Keratinocyte (primary cell): ENCODE data around the gene ZNF93. TPM values are rescaled to one million over a fixed set of nuclear protein-coding genes. Genes with fewer than 3 reads are reported as not detected.

Source experiments
- DNase-seq: peaks from one replicate; pipeline ENCODE4 v3.0.0-alpha.2; 2011; ENCODE audit warnings: low read depth, missing footprints, low spot score
- FAIRE-seq: peaks from 2 replicates; lab custom pipeline; 2011; peaks lifted over from hg19 to GRCh38; lab: Jason Lieb, UNC
- H2AFZ ChIP-seq: 2 replicates; pipeline ENCODE4 v1.6.0; 2012; ENCODE audit warnings: low read length, control low read depth, inconsistent platforms; ENCODE audit not compliant: control insufficient read depth
- H3K27ac ChIP-seq: 2 replicates; pipeline ENCODE4 v1.5.1; 2011; ENCODE audit warnings: low read length; ENCODE audit not compliant: control insufficient read depth, insufficient read depth
- H3K27me3 ChIP-seq: 3 replicates; pipeline ENCODE4 v1.6.0; 2011; ENCODE audit warnings: low read length; ENCODE audit not compliant: control insufficient read depth, insufficient read depth; ENCODE audit errors: extremely low read depth
- H3K36me3 ChIP-seq, 2 experiments: 2 replicates in 1 of 2; 3 replicates in 1 of 2; pipeline ENCODE4 v1.5.1; 2011; ENCODE audit warnings: low read length in 2 of 2, mild to moderate bottlenecking in 1 of 2; ENCODE audit not compliant: control insufficient read depth in 2 of 2, insufficient read depth in 2 of 2; ENCODE audit errors: extremely low read depth in 1 of 2
- H3K4me1 ChIP-seq: 3 replicates; pipeline ENCODE4 v1.5.1; 2011; ENCODE audit warnings: low read length; ENCODE audit not compliant: control insufficient read depth, insufficient read depth; ENCODE audit errors: extremely low read depth
- H3K4me2 ChIP-seq: 3 replicates; pipeline ENCODE4 v1.6.0; 2011; ENCODE audit warnings: low read depth, low read length; ENCODE audit not compliant: control insufficient read depth, insufficient read depth; ENCODE audit errors: extremely low read depth
- H3K4me3 ChIP-seq, 3 experiments: fragments of 200-600 bp in 1 of 3; sonication (generic) in 1 of 3; 2 replicates in 2 of 3; 3 replicates in 1 of 3; pipeline ENCODE4 v1.5.1; 2011 to 2016; ENCODE audit warnings: low read length in 3 of 3, mild to moderate bottlenecking in 3 of 3, control low read depth in 2 of 3, inconsistent platforms in 1 of 3, low read depth in 1 of 3, mixed read lengths in 1 of 3, mixed run types in 1 of 3, moderate library complexity in 1 of 3; ENCODE audit not compliant: control insufficient read depth in 2 of 3, insufficient read depth in 2 of 3; ENCODE audit errors: extremely low read depth in 1 of 3
- H3K79me2 ChIP-seq: 2 replicates; pipeline ENCODE4 v1.6.0; 2012; ENCODE audit warnings: low read length; ENCODE audit not compliant: control insufficient read depth, insufficient read depth
- H3K9ac ChIP-seq: 3 replicates; pipeline ENCODE4 v1.6.0; 2011; ENCODE audit warnings: low read length; ENCODE audit not compliant: control insufficient read depth, insufficient read depth; ENCODE audit errors: extremely low read depth
- H3K9me1 ChIP-seq: 3 replicates; pipeline ENCODE4 v1.6.0; 2011; ENCODE audit warnings: low read length; ENCODE audit not compliant: control insufficient read depth, insufficient read depth; ENCODE audit errors: extremely low read depth
- H3K9me3 ChIP-seq: 2 replicates; pipeline ENCODE4 v1.5.1; 2012; ENCODE audit warnings: low read depth, low read length; ENCODE audit not compliant: control insufficient read depth
- H4K20me1 ChIP-seq: 3 replicates; pipeline ENCODE4 v1.6.0; 2011; ENCODE audit warnings: low read length; ENCODE audit not compliant: control insufficient read depth, insufficient read depth; ENCODE audit errors: extremely low read depth
- EZH2 ChIP-seq: IDR thresholded peaks from one replicate; pipeline ENCODE4 v1.6.1; 2012; ENCODE audit warnings: inconsistent platforms, mild to moderate bottlenecking, low read length, moderate library complexity
- dilution Hi-C: fragments of 300-500 bp; cut with MboI; formaldehyde crosslinking; loops from one replicate; pipeline ENCODE4 v1.7.0; 2020; ENCODE audit warnings: low sequenced_read_pairs; ENCODE audit not compliant: extremely low pct_ligation_motif_present
- polyA plus RNA-seq, 5 experiments: library from polyadenylated mRNA; depleted of rRNA in 3 of 5; stranded (reverse) in 3 of 5; stranded (forward) in 1 of 5; unstranded in 1 of 5; fragments of >200 nt; gene quantifications; 1 replicate in 1 of 5; 2 replicates in 3 of 5; 3 replicates in 1 of 5; pipeline versions ENCODE4 v1.2.1 to v1.2.3, GENCODE V29; 2011 to 2012; ENCODE audit warnings: missing spikeins in 2 of 5, low read depth in 1 of 5, low replicate concordance in 1 of 5
- TF ChIP-seq, protein P1 (sequence below), 3 experiments: IDR thresholded peaks in 1 of 3; conservative IDR thresholded peaks in 1 of 3; optimal IDR thresholded peaks in 1 of 3; 2 replicates in 2 of 3; 3 replicates in 1 of 3; pipeline versions ENCODE3 to v1.5.1; 2011; ENCODE audit warnings: low read length in 3 of 3, mild to moderate bottlenecking in 3 of 3, moderate library complexity in 2 of 3, control low read depth in 1 of 3, inconsistent platforms in 1 of 3; ENCODE audit not compliant: insufficient read depth in 2 of 3; ENCODE audit errors: extremely low read depth in 1 of 3

Gene ZNF93
- polyA plus RNA-seq, 1 donor (not counting 4 experiments of a cell fraction or from before 2014, with no cell fraction given): 4.8 TPM

DNA sequence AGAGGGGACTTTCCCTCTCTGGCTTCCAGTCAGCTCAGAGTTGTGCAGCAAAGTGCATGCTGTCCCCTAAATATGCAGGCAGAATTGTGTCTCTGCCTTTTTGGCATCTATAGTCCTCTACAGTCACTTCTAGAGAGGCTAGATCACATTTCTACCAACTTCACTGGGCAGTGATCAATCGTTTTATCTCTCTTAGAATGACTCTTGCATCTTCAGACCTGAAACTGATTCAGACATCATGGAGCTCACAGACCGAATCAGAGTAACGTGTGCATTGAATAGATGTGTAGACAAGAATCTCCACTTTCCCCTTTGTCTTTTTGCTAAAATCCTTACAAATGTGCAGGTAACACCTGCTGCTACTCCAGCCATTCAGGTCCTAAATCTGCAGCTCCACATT is 28.8 kb upstream of the ZNF93 start:
- no peaks in the 10 kb centered on the region for H3K4me1 ChIP-seq
- no peak overlapping the region for H3K9ac ChIP-seq
- dilution Hi-C loops: no loop called here
- H3K27me3 ChIP-seq: no peaks in the 10 kb centered on the region
- no peaks in the 10 kb centered on the region for H3K9me1 ChIP-seq
- no peak overlapping the region for H3K4me2 ChIP-seq
- FAIRE-seq (no peak), DNase-seq (no peak)
- H4K20me1 ChIP-seq: no peaks in the 10 kb centered on the region
- peaks cover 5% of the 10 kb centered on the region for H3K9me3 ChIP-seq
- H2AFZ ChIP-seq: no peak overlapping the region
- H3K36me3 ChIP-seq: peaks cover 0 to 1% of the 10 kb centered on the region in 2 experiments
- TF ChIP-seq, protein P1, sequence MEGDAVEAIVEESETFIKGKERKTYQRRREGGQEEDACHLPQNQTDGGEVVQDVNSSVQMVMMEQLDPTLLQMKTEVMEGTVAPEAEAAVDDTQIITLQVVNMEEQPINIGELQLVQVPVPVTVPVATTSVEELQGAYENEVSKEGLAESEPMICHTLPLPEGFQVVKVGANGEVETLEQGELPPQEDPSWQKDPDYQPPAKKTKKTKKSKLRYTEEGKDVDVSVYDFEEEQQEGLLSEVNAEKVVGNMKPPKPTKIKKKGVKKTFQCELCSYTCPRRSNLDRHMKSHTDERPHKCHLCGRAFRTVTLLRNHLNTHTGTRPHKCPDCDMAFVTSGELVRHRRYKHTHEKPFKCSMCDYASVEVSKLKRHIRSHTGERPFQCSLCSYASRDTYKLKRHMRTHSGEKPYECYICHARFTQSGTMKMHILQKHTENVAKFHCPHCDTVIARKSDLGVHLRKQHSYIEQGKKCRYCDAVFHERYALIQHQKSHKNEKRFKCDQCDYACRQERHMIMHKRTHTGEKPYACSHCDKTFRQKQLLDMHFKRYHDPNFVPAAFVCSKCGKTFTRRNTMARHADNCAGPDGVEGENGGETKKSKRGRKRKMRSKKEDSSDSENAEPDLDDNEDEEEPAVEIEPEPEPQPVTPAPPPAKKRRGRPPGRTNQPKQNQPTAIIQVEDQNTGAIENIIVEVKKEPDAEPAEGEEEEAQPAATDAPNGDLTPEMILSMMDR (optimal IDR thresholded peaks at IDR 0.05 in 1 of 3, IDR thresholded peaks at IDR 0.05 in 1 of 3, conservative IDR thresholded peaks at IDR 0.05 in 1 of 3; ENCODE audit: extremely low read depth in 1 of 3, insufficient read depth in 2 of 3, low read length in 3 of 3): no peak
- TF ChIP-seq EZH2: no peak
- no peak overlapping the region for H3K4me3 ChIP-seq
- H3K27ac ChIP-seq: no peak overlapping the region
- peaks cover 17% of the 10 kb centered on the region for H3K79me2 ChIP-seq

DNA sequence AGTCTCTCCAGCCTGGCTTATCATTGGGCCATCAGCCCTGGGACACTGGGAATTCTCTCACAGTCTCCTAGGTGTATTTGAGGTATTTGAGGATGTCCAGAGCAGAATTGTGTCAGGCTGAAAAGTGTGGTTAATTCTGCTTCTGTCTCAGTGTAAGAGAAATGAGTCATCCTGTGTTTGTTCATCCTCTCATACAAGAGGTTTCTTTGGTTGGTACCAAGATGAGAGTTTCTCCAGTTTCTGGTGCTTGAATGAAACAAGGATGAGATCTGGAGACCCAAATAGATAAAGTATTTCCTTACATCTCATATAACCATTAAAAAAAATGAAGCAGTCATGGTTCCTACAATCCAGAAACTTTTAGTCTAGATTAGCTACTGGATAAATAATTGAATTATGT is 27.4 kb upstream of the ZNF93 start:
- H3K9me3 ChIP-seq: peaks cover 5% of the 10 kb centered on the region

More for the DNA sequence above, 27.4 kb upstream of the ZNF93 start:
- H3K79me2 ChIP-seq: peaks cover 8% of the 10 kb centered on the region
- dilution Hi-C loops: no loop called here
- H4K20me1 ChIP-seq: no peaks in the 10 kb centered on the region
- H3K4me2 ChIP-seq: no peak overlapping the region
- H3K36me3 ChIP-seq: peaks cover 0 to 1% of the 10 kb centered on the region in 2 experiments
- H3K4me3 ChIP-seq: no peak overlapping the region
- no peaks in the 10 kb centered on the region for H3K27me3 ChIP-seq
- no peaks in the 10 kb centered on the region for H3K9me1 ChIP-seq
- no peak overlapping the region for H3K27ac ChIP-seq
- DNase-seq (no peak), FAIRE-seq (no peak)
- no peak overlapping the region for H3K9ac ChIP-seq
- no peak overlapping the region for H2AFZ ChIP-seq
- TF ChIP-seq, protein P1 (optimal IDR thresholded peaks at IDR 0.05 in 1 of 3, IDR thresholded peaks at IDR 0.05 in 1 of 3, conservative IDR thresholded peaks at IDR 0.05 in 1 of 3; ENCODE audit: extremely low read depth in 1 of 3, insufficient read depth in 2 of 3, low read length in 3 of 3): no peak
- no peak for TF ChIP-seq EZH2
- no peaks in the 10 kb centered on the region for H3K4me1 ChIP-seq
